Stimulated activated CD4-positive, alpha-beta T cell treated with anti-CD3 and anti-CD28 coated beads, Interleukin-15, amount 100 ng/mL, for 1 hour (primary cell): ENCODE measurements around the gene TBL2.
A peak's percentile ranks its signal among the peaks of the same experiment; 100 is the strongest.
"Not testable (repeated sequence)": the region's sequence is repeated elsewhere in the genome, so short reads cannot be mapped to it uniquely, and the experiment has no call there.

ENCODE experiments used
- DNase-seq, 2 donors: peaks; one replicate each; pipeline ENCODE4 v3.0.0-alpha.2; 2020; ENCODE audit warnings: low read depth in 1 of 2, low spot score in 1 of 2

Gene TBL2

GRCh38 chr7:73537051-73537450 is 41.3 kb downstream of the TBL2 start:
- DNase-seq, result no peak

- no peak for DNase-seq
Measured at GRCh38 chr7:73536479-73536878, 41.9 kb downstream of the TBL2 start.

- not testable (repeated sequence) for DNase-seq
Measured at GRCh38 chr7:73535918-73536317, 42.5 kb downstream of the TBL2 start.

GRCh38 chr7:73533742-73534141 is 44.6 kb downstream of the TBL2 start:
- DNase-seq, result no peak

GRCh38 chr7:73532224-73532623 is 46.2 kb downstream of the TBL2 start:
- no peak for DNase-seq

- DNase-seq, result no peak
Measured at GRCh38 chr7:73530800-73531199, 47.6 kb downstream of the TBL2 start.

GRCh38 chr7:73526896-73527821 is 51.2 kb downstream of the TBL2 start:
- no peak for DNase-seq

GRCh38 chr7:73526158-73526494 is 52.3 kb downstream of the TBL2 start:
- not testable (repeated sequence) for DNase-seq

GRCh38 chr7:73522105-73522872 is 56.1 kb downstream of the TBL2 start, which contains the start of gene BAZ1B:
TSS of gene BAZ1B (minus strand) at chr7:73522293. CDS start at chr7:73521933, 360 bp downstream.
- peak; percentile 91 to 92 for DNase-seq

GRCh38 chr7:73521636-73522104 is 56.7 kb downstream of the TBL2 start:
- DNase-seq, result peak in 1 of 2 donors; percentile 59

GRCh38 chr7:73520673-73521635 is 57.4 kb downstream of the TBL2 start:
- DNase-seq, result no peak

GRCh38 chr7:73519867-73520672 is 58.3 kb downstream of the TBL2 start:
- no peak for DNase-seq

- no peak for DNase-seq
Measured at GRCh38 chr7:73518470-73518869, 59.9 kb downstream of the TBL2 start.
